HG03045 (cell line): ENCODE data around the gene C1QTNF9.
"Not testable (repeated sequence)": the region's sequence is repeated elsewhere in the genome, so short reads cannot be mapped to it uniquely, and the experiment has no call there.

Experiments
- ATAC-seq: cut with Tn5 transposase; IDR thresholded peaks from one replicate; pipeline ENCODE4 v1.9.1; 2021; ENCODE audit warnings: mild to moderate bottlenecking, moderate library complexity; ENCODE audit not compliant: unreplicated experiment

Gene C1QTNF9

GRCh38 chr13:24319641-24320040 is 10.3 kb downstream of the C1QTNF9 start:
- not testable (repeated sequence) for ATAC-seq

GRCh38 chr13:24321416-24321815 is 12.0 kb downstream of the C1QTNF9 start:
- not testable (repeated sequence) for ATAC-seq

- ATAC-seq, result not testable (repeated sequence)
Observed at GRCh38 chr13:24322470-24322869, 13.1 kb downstream of the C1QTNF9 start.

- ATAC-seq, result no peak
Observed at GRCh38 chr13:24323036-24323738, 13.8 kb downstream of the C1QTNF9 start.

GRCh38 chr13:24323739-24324075 is 14.3 kb downstream of the C1QTNF9 start:
- no peak for ATAC-seq

GRCh38 chr13:24327598-24327997 is 18.2 kb downstream of the C1QTNF9 start:
- ATAC-seq, result not testable (repeated sequence)

- ATAC-seq, result no peak
Observed at GRCh38 chr13:24328145-24328544, 18.8 kb downstream of the C1QTNF9 start.

- ATAC-seq, result no peak
Observed at GRCh38 chr13:24338721-24339120, 29.3 kb downstream of the C1QTNF9 start.

- ATAC-seq, result no peak
Observed at GRCh38 chr13:24339937-24340607, 30.7 kb downstream of the C1QTNF9 start.

GRCh38 chr13:24340608-24340955 is 31.2 kb downstream of the C1QTNF9 start:
- no peak for ATAC-seq

- no peak for ATAC-seq
Observed at GRCh38 chr13:24341439-24341838, 32.1 kb downstream of the C1QTNF9 start.

GRCh38 chr13:24348385-24348784 is 39.0 kb downstream of the C1QTNF9 start:
- no peak for ATAC-seq

- no peak for ATAC-seq
Observed at GRCh38 chr13:24348797-24349515, 39.6 kb downstream of the C1QTNF9 start.

- ATAC-seq, result not testable (repeated sequence)
Observed at GRCh38 chr13:24349778-24350664, 40.6 kb downstream of the C1QTNF9 start.

- no peak for ATAC-seq
Observed at GRCh38 chr13:24351423-24351822, 42.0 kb downstream of the C1QTNF9 start.

GRCh38 chr13:24353736-24354135 is 44.4 kb downstream of the C1QTNF9 start:
- ATAC-seq, result no peak

- ATAC-seq, result no peak
Observed at GRCh38 chr13:24355103-24355502, 45.7 kb downstream of the C1QTNF9 start.

- no peak for ATAC-seq
Observed at GRCh38 chr13:24356270-24356669, 46.9 kb downstream of the C1QTNF9 start.

- ATAC-seq, result no peak
Observed at GRCh38 chr13:24356837-24357236, 47.5 kb downstream of the C1QTNF9 start.

GRCh38 chr13:24357756-24358155 is 48.4 kb downstream of the C1QTNF9 start:
- no peak for ATAC-seq

- not testable (repeated sequence) for ATAC-seq
Observed at GRCh38 chr13:24358836-24359235, 49.5 kb downstream of the C1QTNF9 start.
